ENCODE results near the gene HIVEP3. TPM values are rescaled to one million over a fixed set of nuclear protein-coding genes. Genes with fewer than 3 reads are reported as not detected.
A peak's percentile ranks its signal among the peaks of the same experiment; 100 is the strongest.

Gene HIVEP3
- total and polyA plus RNA-seq, 3 experiments from 2014 or later = 15.1 to 24.0 (median 23.0) TPM

- Mint-ChIP-seq H3K27me3 (peaks cover 2 to 6% of the 10 kb centered on the region in 2 donors), H3K4me1 (no peaks in the 10 kb centered on the region), H3K36me3 (no peaks in the 10 kb centered on the region), H3K27ac (peak overlapping the region in 1 of 8 donors; percentile 82), H3K4me3 (no peak overlapping the region), H3K9me3 (no peaks in the 10 kb centered on the region)
- POLR2A ChIA-PET = no interaction called here
- DNase-seq = peak in 1 of 5 donors; percentile 38
- Histone ChIP-seq H3K27me3 (ENCODE audit: insufficient read depth, low read length, poor library complexity, severe bottlenecking) (no peaks in the 10 kb centered on the region), H3K27ac (ENCODE audit: low read depth, low read length) (no peak overlapping the region), H3K4me3 (ENCODE audit: low read length) (no peak overlapping the region), H3K9me3 (ENCODE audit: low read length) (no peaks in the 10 kb centered on the region), H3K4me1 (ENCODE audit: insufficient read depth, low read length) (no peaks in the 10 kb centered on the region), H3K36me3 (ENCODE audit: insufficient read depth, low read length) (no peaks in the 10 kb centered on the region)
- CTCF ChIA-PET = no interaction called here
These were observed 450.5 kb downstream of the HIVEP3 start for GRCh38 chr1:41468122-41468762.

GRCh38 chr1:41467673-41468072 is 451.0 kb downstream of the HIVEP3 start:
- Histone ChIP-seq H3K9me3 (ENCODE audit: low read length) (no peaks in the 10 kb centered on the region), H3K4me1 (ENCODE audit: insufficient read depth, low read length) (no peaks in the 10 kb centered on the region), H3K36me3 (ENCODE audit: insufficient read depth, low read length) (no peaks in the 10 kb centered on the region), H3K27ac (ENCODE audit: low read depth, low read length) (no peak overlapping the region), H3K4me3 (ENCODE audit: low read length) (no peak overlapping the region), H3K27me3 (ENCODE audit: insufficient read depth, low read length, poor library complexity, severe bottlenecking) (no peaks in the 10 kb centered on the region)
- H3K36me3 Mint-ChIP-seq = no peaks in the 10 kb centered on the region
- DNase-seq = peak in 1 of 5 donors; percentile 24
- no peaks in the 10 kb centered on the region for H3K9me3 Mint-ChIP-seq
- H3K4me1 Mint-ChIP-seq = no peaks in the 10 kb centered on the region
- H3K27ac Mint-ChIP-seq = peak overlapping the region in 1 of 8 donors; percentile 58
- ChIA-PET CTCF (no interaction called here), POLR2A (no interaction called here)
- peaks cover 2 to 6% of the 10 kb centered on the region in 2 donors for H3K27me3 Mint-ChIP-seq
- no peak overlapping the region for H3K4me3 Mint-ChIP-seq

GRCh38 chr1:41466146-41466545 is 452.6 kb downstream of the HIVEP3 start:
- Mint-ChIP-seq H3K36me3 (no peaks in the 10 kb centered on the region), H3K27ac (no peak overlapping the region), H3K27me3 (peaks cover 2 to 6% of the 10 kb centered on the region in 2 donors), H3K9me3 (no peaks in the 10 kb centered on the region), H3K4me3 (no peak overlapping the region), H3K4me1 (no peaks in the 10 kb centered on the region)
- CTCF ChIA-PET = no interaction called here
- H3K36me3 ChIP-seq (ENCODE audit: insufficient read depth, low read length) = no peaks in the 10 kb centered on the region
- H3K27me3 ChIP-seq (ENCODE audit: insufficient read depth, low read length, poor library complexity, severe bottlenecking) = no peaks in the 10 kb centered on the region
- H3K9me3 ChIP-seq (ENCODE audit: low read length) = no peaks in the 10 kb centered on the region
- DNase-seq = peak in 1 of 5 donors; percentile 28
- H3K4me1 ChIP-seq (ENCODE audit: insufficient read depth, low read length) = no peaks in the 10 kb centered on the region
- H3K4me3 ChIP-seq (ENCODE audit: low read length) = no peak overlapping the region
- POLR2A ChIA-PET = no interaction called here
- no peak overlapping the region for H3K27ac ChIP-seq (ENCODE audit: low read depth, low read length)

- no peaks in the 10 kb centered on the region for H3K36me3 ChIP-seq (ENCODE audit: insufficient read depth, low read length)
- H3K4me3 ChIP-seq (ENCODE audit: low read length) = no peak overlapping the region
- Mint-ChIP-seq H3K4me3 (no peak overlapping the region), H3K9me3 (no peaks in the 10 kb centered on the region), H3K4me1 (no peaks in the 10 kb centered on the region), H3K27me3 (peaks cover 2 to 6% of the 10 kb centered on the region in 2 donors), H3K36me3 (no peaks in the 10 kb centered on the region), H3K27ac (no peak overlapping the region)
- H3K4me1 ChIP-seq (ENCODE audit: insufficient read depth, low read length) = no peaks in the 10 kb centered on the region
- no peaks in the 10 kb centered on the region for H3K9me3 ChIP-seq (ENCODE audit: low read length)
- H3K27ac ChIP-seq (ENCODE audit: low read depth, low read length) = no peak overlapping the region
- ChIA-PET POLR2A (no interaction called here), CTCF (no interaction called here)
- no peak for DNase-seq
- H3K27me3 ChIP-seq (ENCODE audit: insufficient read depth, low read length, poor library complexity, severe bottlenecking) = no peaks in the 10 kb centered on the region
These were observed 453.0 kb downstream of the HIVEP3 start for GRCh38 chr1:41465741-41466140.

GRCh38 chr1:41464885-41465284 is 453.8 kb downstream of the HIVEP3 start:
- Histone ChIP-seq H3K4me1 (ENCODE audit: insufficient read depth, low read length) (no peaks in the 10 kb centered on the region), H3K4me3 (ENCODE audit: low read length) (no peak overlapping the region), H3K9me3 (ENCODE audit: low read length) (no peaks in the 10 kb centered on the region), H3K36me3 (ENCODE audit: insufficient read depth, low read length) (no peaks in the 10 kb centered on the region), H3K27ac (ENCODE audit: low read depth, low read length) (no peak overlapping the region), H3K27me3 (ENCODE audit: insufficient read depth, low read length, poor library complexity, severe bottlenecking) (no peaks in the 10 kb centered on the region)
- no peak overlapping the region for H3K27ac Mint-ChIP-seq
- H3K4me3 Mint-ChIP-seq = no peak overlapping the region
- H3K9me3 Mint-ChIP-seq = no peaks in the 10 kb centered on the region
- H3K36me3 Mint-ChIP-seq = no peaks in the 10 kb centered on the region
- POLR2A ChIA-PET = no interaction called here
- CTCF ChIA-PET = no interaction called here
- H3K4me1 Mint-ChIP-seq = no peaks in the 10 kb centered on the region
- peak in 1 of 5 donors; percentile 23 for DNase-seq
- peaks cover 2 to 8% of the 10 kb centered on the region in 2 donors for H3K27me3 Mint-ChIP-seq

GRCh38 chr1:41463516-41463915 is 455.2 kb downstream of the HIVEP3 start:
- CTCF ChIA-PET = no interaction called here
- Histone ChIP-seq H3K9me3 (ENCODE audit: low read length) (no peaks in the 10 kb centered on the region), H3K36me3 (ENCODE audit: insufficient read depth, low read length) (no peaks in the 10 kb centered on the region), H3K27me3 (ENCODE audit: insufficient read depth, low read length, poor library complexity, severe bottlenecking) (no peaks in the 10 kb centered on the region), H3K4me3 (ENCODE audit: low read length) (no peak overlapping the region), H3K27ac (ENCODE audit: low read depth, low read length) (no peak overlapping the region), H3K4me1 (ENCODE audit: insufficient read depth, low read length) (no peaks in the 10 kb centered on the region)
- peak in 1 of 5 donors; percentile 34 for DNase-seq
- Mint-ChIP-seq H3K27me3 (peaks cover 3 to 10% of the 10 kb centered on the region in 2 donors), H3K36me3 (no peaks in the 10 kb centered on the region), H3K27ac (no peak overlapping the region), H3K4me3 (no peak overlapping the region), H3K4me1 (no peaks in the 10 kb centered on the region), H3K9me3 (no peaks in the 10 kb centered on the region)
- POLR2A ChIA-PET = no interaction called here

GRCh38 chr1:41462680-41463004 is 456.1 kb downstream of the HIVEP3 start:
- POLR2A ChIA-PET = no interaction called here
- no peaks in the 10 kb centered on the region for H3K9me3 Mint-ChIP-seq
- H3K4me3 Mint-ChIP-seq = no peak overlapping the region
- H3K36me3 Mint-ChIP-seq = no peaks in the 10 kb centered on the region
- H3K27me3 Mint-ChIP-seq = peaks cover 3 to 10% of the 10 kb centered on the region in 2 donors
- Histone ChIP-seq H3K36me3 (ENCODE audit: insufficient read depth, low read length) (no peaks in the 10 kb centered on the region), H3K4me1 (ENCODE audit: insufficient read depth, low read length) (no peaks in the 10 kb centered on the region), H3K27me3 (ENCODE audit: insufficient read depth, low read length, poor library complexity, severe bottlenecking) (no peaks in the 10 kb centered on the region), H3K27ac (ENCODE audit: low read depth, low read length) (no peak overlapping the region), H3K4me3 (ENCODE audit: low read length) (no peak overlapping the region), H3K9me3 (ENCODE audit: low read length) (no peaks in the 10 kb centered on the region)
- no peak overlapping the region for H3K27ac Mint-ChIP-seq
- CTCF ChIA-PET = no interaction called here
- H3K4me1 Mint-ChIP-seq = no peaks in the 10 kb centered on the region
- DNase-seq = peak in 1 of 5 donors; percentile 14

- Histone ChIP-seq H3K4me3 (ENCODE audit: low read length) (no peak overlapping the region), H3K9me3 (ENCODE audit: low read length) (no peaks in the 10 kb centered on the region), H3K27me3 (ENCODE audit: insufficient read depth, low read length, poor library complexity, severe bottlenecking) (no peaks in the 10 kb centered on the region), H3K4me1 (ENCODE audit: insufficient read depth, low read length) (no peaks in the 10 kb centered on the region), H3K27ac (ENCODE audit: low read depth, low read length) (no peak overlapping the region), H3K36me3 (ENCODE audit: insufficient read depth, low read length) (no peaks in the 10 kb centered on the region)
- ChIA-PET CTCF (no interaction called here), POLR2A (no interaction called here)
- H3K4me1 Mint-ChIP-seq = no peaks in the 10 kb centered on the region
- peak overlapping the region in 1 of 8 donors; percentile 5 for H3K27ac Mint-ChIP-seq
- H3K36me3 Mint-ChIP-seq = no peaks in the 10 kb centered on the region
- peaks cover 3 to 10% of the 10 kb centered on the region in 2 donors for H3K27me3 Mint-ChIP-seq
- no peak for DNase-seq
- no peak overlapping the region for H3K4me3 Mint-ChIP-seq
- H3K9me3 Mint-ChIP-seq = no peaks in the 10 kb centered on the region
These were observed 456.7 kb downstream of the HIVEP3 start for GRCh38 chr1:41461790-41462679.
